ENCODE results near the gene CCDC183.
"Not testable (repeated sequence)": the region's sequence is repeated elsewhere in the genome, so short reads cannot be mapped to it uniquely, and the experiment has no call there.

Gene CCDC183

GRCh38 chr9:136825295-136826187, 29.4 kb downstream of the CCDC183 start:
- no peak for DNase-seq (ENCODE audit: low spot score)

- DNase-seq (ENCODE audit: low spot score): no peak
Measured at GRCh38 chr9:136826188-136826541, 30.0 kb downstream of the CCDC183 start.

GRCh38 chr9:136826703-136827582, 30.8 kb downstream of the CCDC183 start:
- DNase-seq (ENCODE audit: low spot score): no peak

- no peak for DNase-seq (ENCODE audit: low spot score)
Measured at GRCh38 chr9:136827794-136828473, 31.8 kb downstream of the CCDC183 start.

GRCh38 chr9:136828474-136829140, 32.5 kb downstream of the CCDC183 start:
- no peak for DNase-seq (ENCODE audit: low spot score)

- DNase-seq (ENCODE audit: low spot score): no peak
Measured at GRCh38 chr9:136829412-136829811, 33.3 kb downstream of the CCDC183 start.

GRCh38 chr9:136829981-136830885, 34.1 kb downstream of the CCDC183 start:
- DNase-seq (ENCODE audit: low spot score): no peak

GRCh38 chr9:136831002-136831719, 35.0 kb downstream of the CCDC183 start:
- no peak for DNase-seq (ENCODE audit: low spot score)

- DNase-seq (ENCODE audit: low spot score): no peak
Measured at GRCh38 chr9:136831720-136832104, 35.6 kb downstream of the CCDC183 start.

GRCh38 chr9:136832581-136832980, 36.4 kb downstream of the CCDC183 start:
- DNase-seq (ENCODE audit: low spot score): no peak

- not testable (repeated sequence) for DNase-seq (ENCODE audit: low spot score)
Measured at GRCh38 chr9:136833381-136834048, 37.4 kb downstream of the CCDC183 start.

GRCh38 chr9:136835162-136835931, 39.2 kb downstream of the CCDC183 start:
- no peak for DNase-seq (ENCODE audit: low spot score)

- no peak for DNase-seq (ENCODE audit: low spot score)
Measured at GRCh38 chr9:136835932-136836904, 40.1 kb downstream of the CCDC183 start.

GRCh38 chr9:136837146-136837855, 41.2 kb downstream of the CCDC183 start:
- DNase-seq (ENCODE audit: low spot score): no peak

GRCh38 chr9:136837856-136838277, 41.7 kb downstream of the CCDC183 start:
- DNase-seq (ENCODE audit: low spot score): not testable (repeated sequence)

- no peak for DNase-seq (ENCODE audit: low spot score)
Measured at GRCh38 chr9:136838314-136839228, 42.4 kb downstream of the CCDC183 start.

Measured in AG08396 (cell line).